Suprapubic skin (tissue), 4 donors: ENCODE results near the gene RPS6KA4. TPM values are rescaled to one million over a fixed set of nuclear protein-coding genes. Genes with fewer than 3 reads are reported as not detected.
A peak's percentile ranks its signal among the peaks of the same experiment; 100 is the strongest.

Experiments
- DNase-seq, 2 donors: peaks; one replicate each; pipeline ENCODE4 v3.0.0-alpha.2; 2019; ENCODE audit warnings: low spot score in 2 of 2
- H3K27ac ChIP-seq: fragments of 200-600 bp; sonication (generic); one replicate; pipeline ENCODE4 v1.5.1; 2019
- H3K27me3 ChIP-seq: fragments of 200-600 bp; sonication (generic); one replicate; pipeline ENCODE4 v1.5.1; 2019
- H3K36me3 ChIP-seq: fragments of 200-600 bp; sonication (generic); one replicate; pipeline ENCODE4 v1.5.1; 2019
- H3K4me1 ChIP-seq: fragments of 200-600 bp; sonication (generic); one replicate; pipeline ENCODE4 v1.5.1; 2019
- H3K4me3 ChIP-seq: fragments of 200-600 bp; sonication (generic); one replicate; pipeline ENCODE4 v1.5.1; 2019; ENCODE audit warnings: mild to moderate bottlenecking
- H3K9me3 ChIP-seq: fragments of 200-600 bp; sonication (generic); one replicate; pipeline ENCODE4 v1.5.1; 2019
- CTCF ChIP-seq, 2 donors: fragments of 200-600 bp in 1 of 2; fragments of 450-650 bp in 1 of 2; sonication (generic) in 1 of 2; IDR thresholded peaks; one replicate each; pipeline ENCODE4 v1.5.1; 2016 to 2019; ENCODE audit warnings: antibody characterized with exemption in 2 of 2, mild to moderate bottlenecking in 1 of 2, moderate library complexity in 1 of 2
- EP300 ChIP-seq: sonication (generic); formaldehyde crosslinking; IDR thresholded peaks from one replicate; pipeline ENCODE4 v1.6.1; 2017; ENCODE audit warnings: antibody characterized with exemption
- POLR2A ChIP-seq, 2 donors: fragments of 450-650 bp; IDR thresholded peaks; one replicate each; pipeline ENCODE4 v1.6.1; 2017; ENCODE audit warnings: antibody characterized with exemption in 2 of 2, mild to moderate bottlenecking in 2 of 2, moderate library complexity in 2 of 2
- POLR2AphosphoS5 ChIP-seq, 3 donors: sonication (generic); formaldehyde crosslinking; IDR thresholded peaks; one replicate each; pipeline ENCODE4 v1.6.1; 2017; ENCODE audit warnings: antibody characterized with exemption in 3 of 3
- WGBS: methylation state at CpG from one replicate; pipeline ENCODE4 v1.1.5; 2018; 5-methylcytosine and 5-hydroxymethylcytosine counted together
- total RNA-seq, 4 donors: library from RNA; depleted of rRNA; stranded (reverse); fragments of >200 nt; gene quantifications; one replicate each; pipeline ENCODE4 v1.1.0, GENCODE V29; 2016

RPS6KA4 gene
- total RNA-seq, 4 donors from 2014 or later: 29.4 to 46.0 (median 39.6) TPM

- Histone ChIP-seq H3K36me3 (peaks cover 69% of the 10 kb centered on the region), H3K27ac (no peak overlapping the region), H3K9me3 (no peaks in the 10 kb centered on the region), H3K4me3 (no peak overlapping the region), H3K27me3 (no peaks in the 10 kb centered on the region), H3K4me1 (no peaks in the 10 kb centered on the region)
- no peak for TF ChIP-seq CTCF (IDR thresholded peaks at IDR 0.05)
- no peak for TF ChIP-seq POLR2AphosphoS5 (IDR thresholded peaks at IDR 0.05)
- WGBS: 85% methylated on average over 62 of the region's 82 CpGs
- no peak for DNase-seq
Observed at GRCh38 chr11:64369440-64370421, 10.8 kb downstream of the RPS6KA4 start.

DNA sequence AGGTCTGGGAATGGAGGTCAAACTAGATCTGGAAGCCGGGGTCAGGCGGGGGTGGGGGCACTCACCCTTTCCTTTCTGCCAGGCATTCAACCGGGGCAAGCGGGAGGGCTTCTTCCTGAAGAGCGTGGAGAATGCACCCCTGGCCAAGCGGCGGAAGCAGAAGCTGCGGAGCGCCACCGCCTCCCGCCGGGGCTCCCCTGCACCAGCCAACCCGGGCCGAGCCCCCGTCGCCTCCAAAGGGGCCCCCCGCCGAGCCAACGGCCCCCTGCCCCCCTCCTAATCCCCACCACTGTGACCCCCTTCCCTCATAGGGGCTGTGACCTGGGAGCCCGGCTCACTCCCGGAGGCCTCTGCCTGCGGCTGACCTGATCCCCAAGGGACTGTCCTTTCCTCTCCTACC lies 12.2 kb downstream of the RPS6KA4 start:
- Histone ChIP-seq H3K9me3 (no peaks in the 10 kb centered on the region), H3K4me3 (no peak overlapping the region), H3K36me3 (peaks cover 56% of the 10 kb centered on the region), H3K4me1 (no peaks in the 10 kb centered on the region), H3K27me3 (no peaks in the 10 kb centered on the region), H3K27ac (no peak overlapping the region)
- WGBS: 84% methylated on average over 19 of the region's 22 CpGs
- no peak for TF ChIP-seq EP300
- no peak for TF ChIP-seq CTCF (IDR thresholded peaks at IDR 0.05)
- no peak for DNase-seq

- Histone ChIP-seq H3K4me3 (no peak overlapping the region), H3K27me3 (no peaks in the 10 kb centered on the region), H3K9me3 (no peaks in the 10 kb centered on the region), H3K27ac (no peak overlapping the region), H3K4me1 (no peaks in the 10 kb centered on the region), H3K36me3 (peaks cover 48% of the 10 kb centered on the region)
- WGBS: 85% methylated on average over 6 of the region's 6 CpGs
- TF ChIP-seq CTCF (IDR thresholded peaks at IDR 0.05) (no peak), POLR2AphosphoS5 (IDR thresholded peaks at IDR 0.05) (no peak), EP300 (no peak), POLR2A (IDR thresholded peaks at IDR 0.05) (no peak)
- DNase-seq: no peak
Observed at GRCh38 chr11:64372021-64372420, 13.1 kb downstream of the RPS6KA4 start.

GRCh38 chr11:64372802-64373597 lies 14.0 kb downstream of the RPS6KA4 start:
- TF ChIP-seq POLR2A (IDR thresholded peaks at IDR 0.05) (no peak), CTCF (IDR thresholded peaks at IDR 0.05) (no peak), EP300 (no peak), POLR2AphosphoS5 (IDR thresholded peaks at IDR 0.05) (no peak)
- peaks cover 2% of the 10 kb centered on the region for H3K4me1 ChIP-seq
- peaks cover 38% of the 10 kb centered on the region for H3K36me3 ChIP-seq
- no peak overlapping the region for H3K4me3 ChIP-seq
- H3K27me3 ChIP-seq: no peaks in the 10 kb centered on the region
- 63% methylated on average over 7 of the region's 18 CpGs for WGBS
- peak in 1 of 2 donors; percentile 71 for DNase-seq
- no peaks in the 10 kb centered on the region for H3K9me3 ChIP-seq
- no peak overlapping the region for H3K27ac ChIP-seq

GRCh38 chr11:64373598-64373974 lies 14.6 kb downstream of the RPS6KA4 start:
- Histone ChIP-seq H3K27ac (no peak overlapping the region), H3K4me1 (peaks cover 7% of the 10 kb centered on the region), H3K27me3 (no peaks in the 10 kb centered on the region), H3K9me3 (no peaks in the 10 kb centered on the region), H3K4me3 (no peak overlapping the region), H3K36me3 (peaks cover 32% of the 10 kb centered on the region)
- 61% methylated on average over 5 of the region's 5 CpGs for WGBS
- no peak for DNase-seq
- no peak for TF ChIP-seq POLR2AphosphoS5 (IDR thresholded peaks at IDR 0.05)
- no peak for TF ChIP-seq POLR2A (IDR thresholded peaks at IDR 0.05)
- no peak for TF ChIP-seq CTCF (IDR thresholded peaks at IDR 0.05)
- TF ChIP-seq EP300: no peak
